ENCODE measurements around the gene LIPA.

GRCh38 chr10:89280508-89280907 lies 28.9 kb upstream of the LIPA start:
- TF ChIP-seq CTCF (IDR thresholded peaks at IDR 0.05) (no peak), EZH2phosphoT487 (IDR thresholded peaks at IDR 0.05) (no peak), EZH2 (IDR thresholded peaks at IDR 0.05) (no peak)
